Body of pancreas (tissue), 4 donors: ENCODE data around the gene MRPL27.
"Not testable (repeated sequence)": the region's sequence is repeated elsewhere in the genome, so short reads cannot be mapped to it uniquely, and the experiment has no call there.

Experiments
- CTCF ChIP-seq, 7 experiments: fragments of 450-650 bp in 4 of 7; fragments of 200-600 bp in 3 of 7; sonication (generic) in 3 of 7; IDR thresholded peaks; one replicate each; pipeline ENCODE4 v1.5.1; 2016 to 2019; ENCODE audit warnings: antibody characterized with exemption in 7 of 7
- POLR2A ChIP-seq, 3 donors: fragments of 450-650 bp; IDR thresholded peaks; one replicate each; pipeline ENCODE4 v1.6.1; 2016; ENCODE audit warnings: antibody characterized with exemption in 3 of 3, mild to moderate bottlenecking in 2 of 3

DNA sequence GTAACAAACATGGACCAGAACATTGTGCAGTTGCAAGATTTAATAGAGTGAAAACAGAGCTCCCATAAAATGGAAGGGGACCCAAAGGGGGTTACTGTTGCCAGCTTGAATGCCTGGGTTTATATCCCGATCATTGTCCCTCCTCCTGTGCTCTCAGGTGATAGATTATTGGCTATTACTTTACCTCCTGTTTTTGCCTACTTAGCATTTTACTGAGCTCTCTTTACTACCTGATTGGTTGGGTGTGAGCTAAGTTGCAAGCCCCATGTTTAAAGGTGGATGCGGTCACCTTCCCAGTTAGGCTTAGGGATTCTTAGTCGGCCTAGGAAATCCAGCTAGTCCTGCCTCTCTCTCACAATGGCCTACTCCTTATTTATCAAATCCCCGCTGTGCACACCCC, 32.4 kb upstream of the MRPL27 start:
- not testable (repeated sequence) for TF ChIP-seq CTCF, POLR2A (IDR thresholded peaks at IDR 0.05)
